HG02884 (cell line): ENCODE measurements around the gene SHKBP1.

ENCODE experiments used
- ATAC-seq: cut with Tn5 transposase; IDR thresholded peaks from one replicate; pipeline ENCODE4 v1.9.1; 2021; ENCODE audit warnings: mild to moderate bottlenecking, moderate library complexity; ENCODE audit not compliant: unreplicated experiment

The SHKBP1 gene

DNA sequence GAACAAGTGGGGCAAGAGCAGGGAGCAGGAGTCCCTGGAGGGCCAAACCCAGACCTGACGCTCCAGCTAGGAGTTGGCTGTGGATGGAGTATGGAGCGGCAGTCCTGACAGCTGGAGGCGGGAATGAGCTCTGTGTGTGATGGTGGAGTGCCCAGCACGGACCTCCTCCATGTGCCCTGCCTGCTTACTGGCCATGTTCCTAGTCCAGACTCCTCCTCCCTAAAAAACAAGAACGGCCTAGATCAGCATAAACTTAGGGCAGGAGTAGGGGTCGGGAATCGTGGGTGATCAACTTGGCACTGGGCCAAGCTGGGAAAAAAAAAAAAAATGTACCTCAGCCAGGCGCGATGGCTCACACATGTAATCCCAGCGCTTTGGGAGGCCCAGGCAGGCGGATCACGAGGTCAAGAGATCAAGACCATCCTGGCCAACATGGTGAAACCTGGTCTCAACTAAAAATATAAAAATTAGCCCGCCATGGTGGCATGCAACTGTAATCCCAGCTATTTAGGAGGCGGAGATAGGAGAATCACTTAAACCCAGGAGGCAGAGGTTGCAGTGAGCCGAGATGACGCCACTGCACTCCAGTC lies 54.0 kb downstream of the SHKBP1 start:
- no peak for ATAC-seq

DNA sequence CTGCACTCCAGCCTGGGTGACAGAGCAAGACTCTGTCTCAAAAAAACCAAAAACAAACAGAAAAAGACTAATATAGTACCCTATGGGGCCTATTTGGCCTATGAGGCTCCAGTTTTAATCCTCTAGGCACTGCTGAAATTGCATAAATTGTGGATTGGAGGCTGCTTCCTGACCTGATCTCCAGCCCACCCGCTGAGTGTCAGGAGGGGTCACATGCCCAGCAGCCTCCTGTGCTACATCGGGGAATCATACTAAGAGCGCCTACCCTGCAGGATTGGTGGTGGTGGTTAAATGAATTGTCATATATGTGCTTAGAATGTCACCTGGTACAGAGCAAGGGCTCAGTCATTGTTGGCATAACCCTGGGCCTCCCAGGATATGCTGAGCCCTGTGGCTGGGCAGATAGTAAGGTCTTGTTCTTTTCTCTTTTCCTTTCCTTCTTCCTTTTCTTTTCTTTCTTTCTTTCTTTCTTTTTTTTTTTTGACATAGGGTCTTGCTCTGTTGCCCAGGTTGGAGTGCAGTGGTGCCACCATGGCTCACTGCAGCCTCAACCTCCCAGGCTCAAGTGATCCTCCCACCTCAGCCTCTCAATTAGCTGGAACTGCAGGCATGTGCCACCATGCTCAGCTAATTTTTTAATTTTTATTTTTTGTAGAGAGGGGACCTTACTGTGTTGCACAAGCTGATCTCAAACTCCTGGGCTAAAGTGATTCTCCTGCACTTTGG lies 55.8 kb downstream of the SHKBP1 start:
- no peak for ATAC-seq

DNA sequence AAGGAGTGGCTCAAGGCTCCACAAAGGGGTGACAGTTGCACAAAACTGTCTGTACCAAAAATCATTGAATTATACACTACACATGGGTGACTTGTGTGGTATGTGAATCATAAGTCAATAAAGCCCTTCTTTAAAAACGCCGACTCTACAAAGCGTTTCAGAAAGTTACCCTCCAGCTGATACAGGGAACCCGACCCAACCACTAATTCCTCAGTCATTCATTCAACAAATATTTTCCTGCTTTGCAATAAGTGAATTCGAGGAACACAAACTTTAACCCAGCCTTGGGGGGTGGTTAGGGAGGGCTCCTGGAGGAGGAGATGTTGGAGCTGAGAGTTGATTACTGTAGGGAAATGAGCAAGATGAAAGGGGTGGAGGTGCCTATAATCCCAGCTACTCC lies 56.5 kb downstream of the SHKBP1 start:
- no peak for ATAC-seq

DNA sequence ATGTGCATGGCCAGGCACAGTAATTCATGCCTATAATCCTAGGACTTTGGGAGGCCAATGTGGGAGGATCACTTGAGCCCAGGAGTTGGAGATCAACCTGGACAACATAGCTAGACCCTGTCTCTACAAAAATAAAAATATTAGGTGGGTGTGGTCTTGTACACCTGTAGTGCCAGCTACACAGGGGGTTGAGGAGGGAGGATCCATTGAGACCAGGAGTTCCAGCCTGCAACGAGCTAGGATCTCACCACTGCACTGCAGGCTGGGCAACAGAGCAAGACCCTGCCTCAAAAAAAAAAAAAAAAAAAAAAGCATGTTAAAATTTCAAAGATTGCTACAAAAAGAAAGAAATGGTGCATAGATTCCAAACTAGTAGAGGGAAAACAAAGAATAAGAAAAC lies 61.7 kb downstream of the SHKBP1 start:
- ATAC-seq = no peak

DNA sequence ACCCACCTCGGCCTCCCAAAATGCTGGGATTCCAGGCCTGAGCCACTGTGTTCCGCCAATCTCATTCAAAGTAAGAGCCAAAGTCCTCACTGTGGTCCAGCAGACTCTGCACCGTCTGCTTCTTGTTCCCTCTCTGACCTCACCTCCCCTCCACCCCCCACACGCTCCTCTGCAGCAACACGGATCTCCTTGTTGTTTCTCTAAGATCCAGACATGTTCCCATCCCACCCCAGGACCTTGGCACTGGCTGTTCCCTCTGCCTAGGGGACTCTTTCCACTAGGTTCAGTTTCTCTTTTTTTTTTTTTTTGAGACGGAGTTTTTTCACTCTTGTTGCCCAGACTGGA lies 62.9 kb downstream of the SHKBP1 start:
- no peak for ATAC-seq

DNA sequence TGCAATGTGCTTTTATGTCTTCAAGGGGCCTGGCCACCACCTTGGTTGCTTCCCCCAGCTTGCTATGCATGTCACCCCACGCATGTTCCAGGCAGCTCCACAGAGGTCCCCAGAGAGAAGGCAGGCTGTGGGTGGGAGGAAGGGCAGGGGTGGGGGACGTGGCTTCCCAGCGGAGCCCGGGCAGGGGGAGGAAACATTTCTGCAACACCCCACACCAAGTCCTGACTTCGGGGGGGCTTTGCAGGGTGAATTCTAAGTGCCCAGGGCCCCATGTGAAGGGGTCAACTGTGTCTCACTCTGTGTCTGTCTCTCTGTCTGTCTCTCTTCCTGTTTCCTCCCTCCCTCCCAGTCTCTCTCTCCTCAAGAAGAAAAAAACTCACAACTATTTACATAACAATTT lies 64.1 kb downstream of the SHKBP1 start:
- ATAC-seq = no peak
